Lung microvascular endothelial cell (primary cell): Measurements from ENCODE around the gene MSX1. TPM values are rescaled to one million over a fixed set of nuclear protein-coding genes. Genes with fewer than 3 reads are reported as not detected.

Experiments
- DNase-seq, 2 donors: peaks; one replicate each; pipeline versions ENCODE4 v3.0.0 to v3.0.0-alpha.2; 2010; ENCODE audit warnings: low read depth in 2 of 2
- total RNA-seq: library from RNA; depleted of rRNA; stranded (reverse); fragments of >200 nt; gene quantifications from 2 replicates; pipeline ENCODE4 v1.2.1, GENCODE V29; 2014

MSX1 gene
- total RNA-seq, 1 donor from 2014 or later = 0.40 TPM

- DNase-seq = no peak
Observed at GRCh38 chr4:4857001-4857808, 2.3 kb upstream of the MSX1 start.

GRCh38 chr4:4857809-4858508, 1.5 kb upstream of the MSX1 start:
- no peak for DNase-seq

GRCh38 chr4:4858527-4859324, 739 bp upstream of the MSX1 start:
- DNase-seq = no peak

- DNase-seq = peak in 1 of 2 donors; percentile 12
Observed at GRCh38 chr4:4859799-4860599, 534 bp downstream of the MSX1 start.

- DNase-seq = peak; percentile 37 to 57
Observed at GRCh38 chr4:4860600-4861389, 1.3 kb downstream of the MSX1 start.

- DNase-seq = no peak
Observed at GRCh38 chr4:4861390-4862018, 2.0 kb downstream of the MSX1 start.

- no peak for DNase-seq
Observed at GRCh38 chr4:4862071-4862551, 2.6 kb downstream of the MSX1 start.

GRCh38 chr4:4862665-4863482, 3.4 kb downstream of the MSX1 start:
- no peak for DNase-seq

GRCh38 chr4:4864443-4864939, 5.0 kb downstream of the MSX1 start:
- no peak for DNase-seq

GRCh38 chr4:4864940-4865704, 5.7 kb downstream of the MSX1 start:
- no peak for DNase-seq

- DNase-seq = no peak
Observed at GRCh38 chr4:4865705-4866123, 6.2 kb downstream of the MSX1 start.

GRCh38 chr4:4866124-4866865, 6.8 kb downstream of the MSX1 start:
- DNase-seq = no peak

- no peak for DNase-seq
Observed at GRCh38 chr4:4866866-4867374, 7.5 kb downstream of the MSX1 start.

GRCh38 chr4:4867375-4868039, 8.0 kb downstream of the MSX1 start:
- peak in 1 of 2 donors; percentile 36 for DNase-seq

GRCh38 chr4:4868040-4868757, 8.7 kb downstream of the MSX1 start:
- DNase-seq = no peak
